Peyer's patch (tissue), 4 donors: ENCODE results near the gene UBE2G2.

Source experiments
- POLR2A ChIP-seq, 2 donors: fragments of 450-650 bp; IDR thresholded peaks; one replicate each; pipeline ENCODE4 v1.5.1; 2017; ENCODE audit warnings: antibody characterized with exemption in 2 of 2, mild to moderate bottlenecking in 2 of 2, moderate library complexity in 2 of 2
- TF ChIP-seq, protein P1 (sequence below), 6 experiments: fragments of 450-650 bp in 4 of 6; fragments of 200-600 bp in 2 of 6; sonication (generic) in 1 of 6; IDR thresholded peaks; one replicate each; pipeline ENCODE4 v1.5.1; 2017 to 2019; ENCODE audit warnings: antibody characterized with exemption in 6 of 6, mild to moderate bottlenecking in 3 of 6, moderate library complexity in 1 of 6

DNA sequence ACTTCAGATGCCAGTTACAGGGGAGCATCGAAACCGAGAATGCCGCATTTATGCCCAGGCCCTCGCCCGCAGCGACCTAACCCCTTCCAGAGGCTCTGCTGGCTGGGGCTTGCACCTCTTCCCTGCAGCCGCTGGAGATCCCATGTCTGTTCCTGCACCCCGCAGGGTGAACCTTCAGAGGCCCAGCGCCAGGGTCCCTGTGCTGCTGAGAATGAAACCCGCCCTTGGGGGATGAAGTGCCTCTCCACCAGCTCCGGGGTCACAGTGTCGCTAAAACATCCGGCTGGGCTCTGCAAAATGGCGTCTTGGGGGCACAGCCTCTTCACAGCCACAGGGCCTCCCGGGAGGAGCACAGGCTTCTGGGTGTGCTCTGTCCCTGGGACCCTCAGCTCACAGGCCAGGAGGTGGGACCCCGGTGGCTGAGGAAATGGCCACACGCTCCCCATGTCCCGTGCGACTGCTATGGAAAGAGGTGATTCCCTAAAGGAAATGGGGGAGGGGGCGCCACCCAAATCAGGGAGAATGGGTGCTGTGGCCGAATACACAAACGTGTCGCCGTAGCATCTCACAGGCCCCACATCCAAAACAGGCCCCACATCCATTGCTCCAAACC, 50.3 kb downstream of the UBE2G2 start:
- TF ChIP-seq, protein P1, sequence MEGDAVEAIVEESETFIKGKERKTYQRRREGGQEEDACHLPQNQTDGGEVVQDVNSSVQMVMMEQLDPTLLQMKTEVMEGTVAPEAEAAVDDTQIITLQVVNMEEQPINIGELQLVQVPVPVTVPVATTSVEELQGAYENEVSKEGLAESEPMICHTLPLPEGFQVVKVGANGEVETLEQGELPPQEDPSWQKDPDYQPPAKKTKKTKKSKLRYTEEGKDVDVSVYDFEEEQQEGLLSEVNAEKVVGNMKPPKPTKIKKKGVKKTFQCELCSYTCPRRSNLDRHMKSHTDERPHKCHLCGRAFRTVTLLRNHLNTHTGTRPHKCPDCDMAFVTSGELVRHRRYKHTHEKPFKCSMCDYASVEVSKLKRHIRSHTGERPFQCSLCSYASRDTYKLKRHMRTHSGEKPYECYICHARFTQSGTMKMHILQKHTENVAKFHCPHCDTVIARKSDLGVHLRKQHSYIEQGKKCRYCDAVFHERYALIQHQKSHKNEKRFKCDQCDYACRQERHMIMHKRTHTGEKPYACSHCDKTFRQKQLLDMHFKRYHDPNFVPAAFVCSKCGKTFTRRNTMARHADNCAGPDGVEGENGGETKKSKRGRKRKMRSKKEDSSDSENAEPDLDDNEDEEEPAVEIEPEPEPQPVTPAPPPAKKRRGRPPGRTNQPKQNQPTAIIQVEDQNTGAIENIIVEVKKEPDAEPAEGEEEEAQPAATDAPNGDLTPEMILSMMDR (IDR thresholded peaks at IDR 0.05) = no peak
- TF ChIP-seq POLR2A (IDR thresholded peaks at IDR 0.05) = no peak
